Thymus (tissue), 11 donors: ENCODE measurements around the gene MYZAP. TPM values are rescaled to one million over a fixed set of nuclear protein-coding genes. Genes with fewer than 3 reads are reported as not detected.

Source experiments
- DNase-seq, 9 donors: peaks; one replicate each; pipeline ENCODE4 v3.0.0-alpha.2; 2013; ENCODE audit warnings: low spot score in 9 of 9, low read depth in 6 of 9, missing footprints in 1 of 9
- H3K27ac ChIP-seq, 2 donors: one replicate each; pipeline ENCODE4 v1.5.1; 2013; ENCODE audit warnings: control low read depth in 1 of 2, low read depth in 1 of 2, low read length in 1 of 2, mild to moderate bottlenecking in 1 of 2, moderate library complexity in 1 of 2
- H3K27me3 ChIP-seq, 2 donors: one replicate each; pipeline ENCODE4 v1.5.1; 2013; ENCODE audit warnings: low read length in 1 of 2; ENCODE audit not compliant: control insufficient read depth in 2 of 2, insufficient read depth in 1 of 2
- H3K36me3 ChIP-seq, 2 donors: one replicate each; pipeline ENCODE4 v1.5.1; 2013; ENCODE audit warnings: low read length in 1 of 2, mild to moderate bottlenecking in 1 of 2, moderate library complexity in 1 of 2; ENCODE audit not compliant: control insufficient read depth in 2 of 2, insufficient read depth in 2 of 2
- H3K4me1 ChIP-seq, 2 donors: one replicate each; pipeline ENCODE4 v1.5.1; 2013; ENCODE audit warnings: low read length in 2 of 2; ENCODE audit not compliant: control insufficient read depth in 2 of 2, insufficient read depth in 2 of 2
- H3K4me3 ChIP-seq, 2 donors: one replicate each; pipeline ENCODE4 v1.5.1; 2013; ENCODE audit warnings: low read length in 2 of 2, control low read depth in 1 of 2, mild to moderate bottlenecking in 1 of 2
- H3K9me3 ChIP-seq, 2 donors: one replicate each; pipeline ENCODE4 v1.5.1; 2013; ENCODE audit warnings: low read length in 1 of 2, mild to moderate bottlenecking in 1 of 2; ENCODE audit not compliant: control insufficient read depth in 2 of 2, insufficient read depth in 1 of 2
- WGBS: extraction: QIAGEN DNeasy Blood & Tissue Kit; methylation state at CpG from one replicate; pipeline ENCODE4 v1.1.7; 2013; 5-methylcytosine and 5-hydroxymethylcytosine counted together
- polyA plus RNA-seq: library from polyadenylated mRNA; stranded (reverse); fragments of 200-250 nt; gene quantifications from one replicate; pipeline ENCODE4 v1.2.3, GENCODE V29; 2013
- total RNA-seq: library from RNA; stranded (reverse); fragments of 120-200 nt; gene quantifications from one replicate; pipeline ENCODE4 v1.2.4, GENCODE V29; 2013
- donor health status: healthy.

Gene MYZAP
- total and polyA plus RNA-seq, 2 donors: 2.5 to 3.4 TPM

DNA sequence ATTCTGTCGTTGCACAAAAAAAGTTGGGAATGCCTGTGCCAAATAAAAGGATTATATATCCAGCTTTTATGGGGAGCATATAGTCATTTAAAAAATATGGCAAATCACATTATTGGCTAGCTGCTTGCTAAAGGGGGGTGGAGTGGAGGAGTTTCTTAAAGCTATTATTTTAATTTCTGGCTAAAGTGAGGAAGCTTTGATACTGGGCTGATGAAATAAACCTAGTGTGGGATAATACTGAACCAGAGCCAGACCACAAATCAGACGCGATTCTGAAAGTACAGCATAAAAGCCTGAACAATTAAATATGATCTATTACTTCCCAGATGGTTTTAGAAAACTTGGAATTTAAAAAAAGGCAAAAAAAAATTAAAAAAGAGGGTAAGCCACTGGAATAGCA lies 129.2 kb downstream of the MYZAP start:
- H3K9me3 ChIP-seq: no peaks in the 10 kb centered on the region
- H3K36me3 ChIP-seq: peaks cover 8 to 13% of the 10 kb centered on the region in 2 donors
- no peaks in the 10 kb centered on the region for H3K27me3 ChIP-seq
- no peak overlapping the region for H3K27ac ChIP-seq
- no peak overlapping the region for H3K4me3 ChIP-seq
- no peak for DNase-seq
- no peaks in the 10 kb centered on the region for H3K4me1 ChIP-seq
- 82% methylated on average over 3 of the region's 3 CpGs for WGBS

DNA sequence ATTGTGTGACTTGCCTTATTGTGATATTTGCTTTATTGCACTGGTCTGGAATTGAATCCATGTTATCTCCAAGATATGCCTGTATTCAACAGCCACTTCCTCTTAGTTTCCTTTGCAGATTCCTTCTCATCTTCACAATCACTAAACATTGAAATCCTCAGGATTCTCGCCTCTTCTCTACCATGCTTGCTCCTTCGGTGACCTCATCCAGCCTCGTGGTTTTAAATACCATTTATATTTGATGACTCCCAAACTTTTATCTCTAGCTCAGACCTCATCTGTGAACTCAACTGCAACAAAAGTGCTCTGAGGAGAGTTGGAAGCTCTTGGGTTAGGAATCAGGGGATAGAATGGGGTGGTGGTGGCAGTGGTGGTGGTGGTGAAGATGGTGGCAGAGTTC lies 134.7 kb downstream of the MYZAP start:
- H3K4me1 ChIP-seq: no peaks in the 10 kb centered on the region
- WGBS: 81% methylated on average over 3 of the region's 3 CpGs
- no peaks in the 10 kb centered on the region for H3K36me3 ChIP-seq
- no peaks in the 10 kb centered on the region for H3K27me3 ChIP-seq
- no peak overlapping the region for H3K27ac ChIP-seq
- no peaks in the 10 kb centered on the region for H3K9me3 ChIP-seq
- DNase-seq: no peak
- no peak overlapping the region for H3K4me3 ChIP-seq

DNA sequence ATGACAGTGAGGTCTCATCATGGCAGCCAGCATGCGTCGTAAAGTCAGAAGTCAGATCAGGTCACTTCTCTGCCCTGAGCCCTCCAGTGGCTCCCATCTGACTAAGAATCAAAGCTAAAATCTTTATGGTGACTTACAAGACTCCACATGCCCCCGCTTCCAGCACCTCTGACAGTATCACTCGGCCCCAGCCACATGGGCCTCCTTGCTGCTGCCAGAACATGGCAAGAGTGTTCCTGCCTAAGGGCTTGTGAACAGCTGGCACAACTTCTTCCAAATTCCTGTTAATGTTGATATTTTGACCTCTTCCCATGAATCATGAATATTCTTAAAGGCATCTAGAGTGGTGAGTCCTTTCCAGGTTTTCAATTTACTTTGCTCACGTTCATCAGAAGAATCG lies 135.3 kb downstream of the MYZAP start:
- Histone ChIP-seq H3K4me3 (no peak overlapping the region), H3K27ac (no peak overlapping the region), H3K4me1 (no peaks in the 10 kb centered on the region), H3K9me3 (no peaks in the 10 kb centered on the region), H3K36me3 (no peaks in the 10 kb centered on the region), H3K27me3 (no peaks in the 10 kb centered on the region)
- WGBS: 97% methylated on average over 6 of the region's 6 CpGs
- DNase-seq: no peak

DNA sequence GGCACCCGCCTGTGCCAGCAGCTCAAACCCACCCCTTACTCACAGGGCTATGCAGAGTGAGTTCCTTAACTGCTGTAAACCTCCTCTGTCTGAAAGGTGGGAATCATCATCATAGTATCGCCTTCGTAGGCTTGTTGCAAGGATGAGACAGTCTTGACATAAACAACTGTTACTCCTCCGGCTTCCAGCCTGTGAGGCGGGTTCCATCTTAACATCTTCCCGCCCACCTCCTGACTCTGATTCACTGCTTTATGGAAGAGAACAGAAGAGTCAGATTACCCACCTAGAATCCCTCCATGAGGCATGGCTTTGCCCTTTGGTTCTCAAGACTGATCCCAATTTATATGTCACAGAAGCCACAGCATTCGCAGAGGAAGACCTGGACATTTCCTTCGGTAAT lies 136.7 kb downstream of the MYZAP start:
- no peak overlapping the region for H3K4me3 ChIP-seq
- H3K27ac ChIP-seq: no peak overlapping the region
- over 99% methylated on average over 8 of the region's 8 CpGs for WGBS
- no peak for DNase-seq
- H3K9me3 ChIP-seq: no peaks in the 10 kb centered on the region
- no peaks in the 10 kb centered on the region for H3K36me3 ChIP-seq
- H3K27me3 ChIP-seq: no peaks in the 10 kb centered on the region
- no peaks in the 10 kb centered on the region for H3K4me1 ChIP-seq

DNA sequence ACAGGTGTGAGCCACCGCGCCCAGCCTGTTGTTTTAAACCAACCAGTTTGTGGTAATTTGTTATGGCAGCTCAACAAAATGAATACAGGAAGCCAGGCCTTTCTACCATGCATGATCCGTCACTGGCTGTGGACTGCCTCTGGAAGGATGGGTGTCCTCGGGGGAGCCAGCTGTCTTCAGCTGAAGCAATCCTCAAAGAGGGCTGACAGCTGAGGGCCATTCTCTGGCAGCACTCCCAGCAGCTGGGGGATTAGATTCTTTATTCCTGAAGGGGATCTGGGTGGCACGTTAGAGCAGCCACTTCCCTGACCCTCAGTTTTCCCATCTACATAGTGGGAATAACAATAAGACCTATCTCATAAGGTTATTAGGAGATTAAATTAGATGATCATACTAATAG lies 139.2 kb downstream of the MYZAP start:
- Histone ChIP-seq H3K36me3 (no peaks in the 10 kb centered on the region), H3K4me1 (peaks cover 0 to 3% of the 10 kb centered on the region in 2 donors), H3K27ac (no peak overlapping the region), H3K27me3 (no peaks in the 10 kb centered on the region), H3K4me3 (no peak overlapping the region), H3K9me3 (no peaks in the 10 kb centered on the region)
- no peak for DNase-seq
- WGBS: 95% methylated on average over 5 of the region's 5 CpGs

DNA sequence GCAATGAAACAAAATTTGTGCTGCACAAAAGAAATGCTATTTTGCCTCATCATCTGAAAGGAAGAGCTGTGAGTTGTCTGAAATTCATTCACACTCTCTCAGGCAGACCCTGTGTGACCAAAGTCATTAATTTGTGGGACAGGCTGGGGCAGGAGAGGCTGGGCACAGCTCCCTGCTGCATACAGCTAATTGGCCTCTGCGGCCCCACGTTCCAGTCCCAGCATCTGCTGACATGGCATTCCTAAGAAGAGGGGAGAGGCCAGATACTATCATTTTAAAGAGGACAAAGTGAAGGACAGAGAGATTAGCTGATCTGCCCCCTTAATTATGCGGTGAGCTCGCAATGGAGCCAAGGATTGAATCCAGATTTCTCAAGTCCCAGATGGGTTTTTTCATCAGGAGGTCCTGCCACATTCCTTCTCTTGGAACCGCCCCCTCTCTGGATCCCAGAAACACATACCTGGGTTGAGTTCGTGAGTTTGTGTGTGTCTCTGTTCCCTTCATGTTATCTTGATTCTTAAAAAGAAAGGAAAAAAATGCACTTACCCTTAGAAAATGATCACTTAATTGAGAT lies 139.9 kb downstream of the MYZAP start:
- no peak overlapping the region for H3K4me3 ChIP-seq
- no peak overlapping the region for H3K27ac ChIP-seq
- no peaks in the 10 kb centered on the region for H3K36me3 ChIP-seq
- no peak for DNase-seq
- peaks cover 0 to 3% of the 10 kb centered on the region in 2 donors for H3K4me1 ChIP-seq
- WGBS: 93% methylated on average over 6 of the region's 6 CpGs
- no peaks in the 10 kb centered on the region for H3K9me3 ChIP-seq
- H3K27me3 ChIP-seq: no peaks in the 10 kb centered on the region

DNA sequence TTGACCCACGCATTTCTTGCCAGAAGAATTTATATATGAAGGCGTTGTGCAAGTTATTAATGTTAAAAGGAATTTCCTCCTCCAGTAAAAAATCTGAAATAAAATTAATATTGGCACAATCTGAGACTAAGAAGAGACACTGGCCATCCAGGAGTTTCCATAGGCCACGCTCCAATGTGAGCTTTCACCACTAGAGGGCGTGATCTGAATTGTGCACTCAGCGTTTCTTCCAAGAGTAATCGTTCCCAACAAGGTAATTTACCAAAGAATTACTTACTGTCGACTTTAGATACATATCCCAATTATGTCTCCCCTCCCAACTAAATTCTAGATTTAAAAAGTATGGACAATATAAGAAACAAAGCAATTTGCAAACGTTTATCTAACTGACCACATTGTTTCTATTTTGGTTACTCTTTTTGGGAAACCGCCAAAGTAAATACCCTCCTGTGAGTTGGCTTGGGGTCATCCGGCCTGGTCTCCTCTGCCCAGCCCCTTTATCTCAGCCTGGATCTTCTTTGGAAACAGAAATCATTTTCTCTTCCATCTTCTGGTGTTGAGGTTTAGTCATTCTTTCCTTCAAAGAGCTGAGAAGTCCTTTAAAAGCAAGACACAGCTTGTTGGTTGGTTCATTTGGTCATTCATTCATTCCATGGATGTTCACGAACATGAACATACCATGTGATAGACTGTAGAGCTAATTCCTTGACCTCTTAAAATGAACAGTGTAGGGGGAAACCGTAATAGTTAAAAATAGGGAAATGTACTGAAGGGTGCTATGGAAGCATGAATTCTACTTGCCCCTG lies 141.0 kb downstream of the MYZAP start:
- 45% methylated on average over 12 of the region's 12 CpGs for WGBS
- Histone ChIP-seq H3K27me3 (no peaks in the 10 kb centered on the region), H3K27ac (no peak overlapping the region), H3K4me1 (peaks cover 0 to 3% of the 10 kb centered on the region in 2 donors), H3K9me3 (peaks cover 0 to 3% of the 10 kb centered on the region in 2 donors), H3K36me3 (no peaks in the 10 kb centered on the region), H3K4me3 (no peak overlapping the region)
- peak in 5 of 9 donors; percentile 44 to 67 (median 53) for DNase-seq

DNA sequence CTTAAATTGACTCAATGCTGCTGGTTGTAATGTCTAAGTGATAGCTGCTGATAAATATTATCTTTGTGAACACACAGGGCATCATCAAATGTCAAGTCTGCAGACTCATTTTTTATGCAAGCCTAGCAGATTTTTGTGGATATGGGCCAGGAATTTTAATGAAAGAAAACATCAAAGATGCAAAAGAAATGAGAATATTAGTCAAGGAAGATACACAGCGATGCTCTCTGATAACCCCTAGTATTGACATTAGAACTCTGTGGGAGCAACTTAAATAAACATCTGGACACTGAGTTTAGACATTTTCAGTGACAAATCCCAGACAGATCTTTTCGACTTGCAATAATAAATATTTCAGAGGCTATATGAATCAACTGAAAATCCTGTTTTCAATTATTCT lies 143.2 kb downstream of the MYZAP start:
- 95% methylated on average over 2 of the region's 2 CpGs for WGBS

More for the DNA sequence above, 143.2 kb downstream of the MYZAP start:
- no peak for DNase-seq
- Histone ChIP-seq H3K27me3 (no peaks in the 10 kb centered on the region), H3K36me3 (no peaks in the 10 kb centered on the region), H3K4me3 (no peak overlapping the region), H3K9me3 (peaks cover 0 to 3% of the 10 kb centered on the region in 2 donors), H3K4me1 (peaks cover 0 to 3% of the 10 kb centered on the region in 2 donors), H3K27ac (no peak overlapping the region)
